Activated CD4-positive, alpha-beta T cell treated with anti-CD3 and anti-CD28 coated beads, Interleukin-2, amount 50 U/mL, for 24 hours (primary cell): ENCODE data around the gene OGFOD2.
"Not testable (repeated sequence)": the region's sequence is repeated elsewhere in the genome, so short reads cannot be mapped to it uniquely, and the experiment has no call there.

ENCODE experiments used
- DNase-seq, 2 donors: peaks; one replicate each; pipeline ENCODE4 v3.0.0-alpha.2; 2020; ENCODE audit warnings: low read depth in 1 of 2, low spot score in 1 of 2

Gene OGFOD2

DNA sequence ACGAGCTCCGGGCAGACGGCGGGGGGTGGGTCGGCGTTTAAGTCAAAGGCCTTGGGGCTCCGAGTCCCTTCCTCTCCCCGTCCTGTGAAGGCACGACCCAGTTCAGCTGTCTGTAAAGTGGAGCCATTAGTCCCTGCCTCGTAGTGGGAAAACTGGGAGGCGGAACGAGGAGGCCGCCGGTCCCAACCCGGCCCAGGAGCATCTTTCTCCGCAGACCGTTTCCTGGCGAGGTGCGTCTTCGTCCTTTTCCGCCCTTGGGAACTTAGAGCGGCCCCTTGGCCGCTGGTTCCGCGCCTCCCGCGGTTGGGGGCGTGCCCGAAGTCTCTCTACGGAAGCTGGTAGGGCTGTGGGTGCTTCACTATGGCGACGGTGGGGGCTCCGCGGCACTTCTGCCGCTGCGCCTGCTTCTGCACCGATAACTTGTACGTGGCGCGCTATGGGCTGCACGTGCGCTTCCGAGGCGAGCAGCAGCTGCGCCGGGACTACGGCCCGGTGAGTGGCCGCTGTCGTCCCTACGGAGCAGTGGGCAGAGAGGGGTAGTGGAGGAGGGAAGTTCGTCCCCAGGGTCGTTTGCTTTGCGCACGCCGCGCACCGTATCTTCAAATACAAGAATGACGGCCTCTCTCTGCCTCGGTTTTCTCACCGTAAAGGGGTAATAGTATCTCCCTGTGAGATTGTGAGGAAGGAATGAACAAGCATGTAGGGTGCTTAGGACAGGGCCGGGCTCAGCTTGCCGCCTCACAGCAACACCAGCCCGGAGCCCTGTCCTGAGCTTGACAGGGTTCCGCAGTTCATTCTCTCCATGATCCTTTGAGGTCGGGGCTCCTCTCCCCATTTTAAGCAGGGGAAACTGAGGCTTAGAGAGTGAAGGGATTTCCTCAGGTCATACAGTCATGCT is at the start of gene OGFOD2:
Gene OGFOD2, plus strand, starts transcription at position 353 of the 898 bp plus-strand sequence. Its CDS starts 8 bp downstream, at position 361.
- peak; percentile 82 to 89 for DNase-seq

- DNase-seq = no peak
These were observed 47.2 kb upstream of the OGFOD2 start for GRCh38 chr12:122927756-122928403.

DNA sequence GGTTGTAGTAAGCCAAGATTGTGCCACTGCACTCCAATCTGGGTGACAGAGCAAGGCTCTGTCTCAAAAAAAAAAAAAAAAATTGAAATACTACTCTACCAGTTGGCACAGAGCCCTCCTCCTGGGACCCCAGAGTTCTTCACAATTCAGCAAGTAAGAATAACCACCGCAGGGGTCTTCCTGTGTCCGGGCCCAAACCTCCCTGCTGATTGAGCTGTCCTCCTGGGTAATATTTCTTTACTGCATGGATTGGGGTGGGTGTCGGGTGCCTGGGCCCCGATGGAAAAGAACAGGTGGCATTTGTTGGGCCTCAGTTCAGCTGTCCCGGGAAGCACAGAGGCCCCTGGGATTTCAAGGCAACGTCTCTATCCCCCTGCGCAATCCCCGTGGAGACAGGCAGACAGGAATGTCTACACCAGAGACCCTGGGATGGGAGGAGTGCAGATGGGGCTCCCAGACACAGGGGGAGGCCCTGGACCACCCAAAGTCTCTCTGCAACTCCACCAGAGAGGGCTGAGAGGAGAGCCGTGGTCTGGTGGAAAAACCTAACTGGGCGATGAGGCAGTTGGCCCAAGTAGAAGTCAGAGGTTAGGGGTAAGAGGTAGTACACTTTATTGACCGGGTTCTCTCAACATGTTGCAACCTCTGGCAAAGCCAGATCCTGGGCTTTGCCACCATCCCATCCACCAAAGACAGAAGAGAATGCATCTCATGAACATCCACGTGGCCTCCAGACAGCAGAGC is 46.5 kb upstream of the OGFOD2 start:
- no peak for DNase-seq

GRCh38 chr12:122929148-122929538 is 45.9 kb upstream of the OGFOD2 start:
- no peak for DNase-seq

DNA sequence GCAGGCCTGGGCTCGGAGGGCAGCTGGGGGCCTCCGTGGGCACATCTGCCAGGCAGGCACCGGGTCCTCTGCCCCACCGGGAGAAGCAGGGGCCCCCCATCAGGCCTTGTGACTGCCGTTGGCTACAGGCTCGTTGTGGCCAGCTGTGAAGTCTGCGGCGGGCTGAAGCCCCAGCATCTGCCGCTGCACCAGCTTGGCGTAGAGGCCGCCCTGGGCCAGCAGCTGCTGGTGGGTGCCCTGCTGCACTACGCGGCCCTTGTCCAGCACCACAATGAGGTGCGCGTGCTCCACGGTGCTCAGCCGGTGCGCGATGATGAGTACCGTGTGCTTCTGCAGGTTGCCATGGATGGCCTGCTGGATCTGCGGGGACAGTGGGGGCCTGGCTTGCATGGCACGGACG is 45.2 kb upstream of the OGFOD2 start:
- no peak for DNase-seq

GRCh38 chr12:122932207-122932606 is 42.8 kb upstream of the OGFOD2 start:
- DNase-seq = no peak

GRCh38 chr12:122934722-122935121 is 40.3 kb upstream of the OGFOD2 start:
- no peak for DNase-seq

GRCh38 chr12:122935318-122935717 is 39.7 kb upstream of the OGFOD2 start:
- no peak for DNase-seq

GRCh38 chr12:122937622-122938091 is 37.4 kb upstream of the OGFOD2 start:
- DNase-seq = no peak

GRCh38 chr12:122939125-122939524 is 35.9 kb upstream of the OGFOD2 start:
- DNase-seq = no peak

- DNase-seq = not testable (repeated sequence)
These were observed 33.7 kb upstream of the OGFOD2 start for GRCh38 chr12:122941351-122941750.

DNA sequence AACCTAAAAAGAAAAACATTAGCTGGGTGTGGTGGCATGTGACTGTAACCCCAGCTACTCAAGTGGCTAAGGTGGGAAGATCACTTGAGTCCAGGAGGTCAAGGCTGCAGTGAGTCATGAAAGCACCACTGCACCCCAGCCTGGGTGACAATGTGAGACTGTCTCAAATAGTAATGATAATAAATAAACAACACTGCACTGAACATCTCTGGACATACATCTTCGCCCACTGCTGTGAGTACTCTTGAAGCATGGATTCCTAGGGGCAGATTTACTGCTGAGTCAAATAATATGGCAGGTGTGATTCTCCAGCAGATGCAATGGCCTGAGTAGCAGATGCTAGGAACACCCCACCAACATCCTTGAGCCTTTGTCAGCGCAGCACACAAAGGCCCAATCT is 32.4 kb upstream of the OGFOD2 start:
- DNase-seq = no peak

GRCh38 chr12:122943196-122943595 is 31.8 kb upstream of the OGFOD2 start:
- DNase-seq = no peak

GRCh38 chr12:122944605-122945592 is 30.1 kb upstream of the OGFOD2 start:
- DNase-seq = no peak

- DNase-seq = peak; percentile 52 to 77
These were observed 28.2 kb upstream of the OGFOD2 start for GRCh38 chr12:122946690-122947341.

DNA sequence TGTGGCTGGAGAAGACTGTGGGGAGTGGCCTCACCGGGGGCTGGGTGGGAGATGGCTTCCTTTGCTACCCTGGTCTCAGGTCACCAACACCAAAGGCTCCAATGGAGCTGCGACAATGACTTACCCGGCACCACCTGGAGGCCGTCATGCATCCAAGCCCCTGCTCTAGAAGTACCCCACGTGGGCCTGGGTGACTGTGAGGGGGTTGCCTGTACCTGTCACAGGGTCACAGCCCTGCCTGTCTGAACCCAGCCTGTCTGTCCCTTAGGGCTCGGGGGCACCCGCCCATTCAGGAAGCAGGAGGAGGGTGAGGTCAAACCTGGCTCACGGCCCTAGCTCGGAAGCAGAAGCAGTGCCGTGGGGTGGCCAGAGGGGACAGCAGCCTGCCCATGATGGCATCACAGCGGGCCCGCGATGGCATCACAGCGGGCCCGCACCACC is 27.7 kb upstream of the OGFOD2 start:
- DNase-seq = no peak

DNA sequence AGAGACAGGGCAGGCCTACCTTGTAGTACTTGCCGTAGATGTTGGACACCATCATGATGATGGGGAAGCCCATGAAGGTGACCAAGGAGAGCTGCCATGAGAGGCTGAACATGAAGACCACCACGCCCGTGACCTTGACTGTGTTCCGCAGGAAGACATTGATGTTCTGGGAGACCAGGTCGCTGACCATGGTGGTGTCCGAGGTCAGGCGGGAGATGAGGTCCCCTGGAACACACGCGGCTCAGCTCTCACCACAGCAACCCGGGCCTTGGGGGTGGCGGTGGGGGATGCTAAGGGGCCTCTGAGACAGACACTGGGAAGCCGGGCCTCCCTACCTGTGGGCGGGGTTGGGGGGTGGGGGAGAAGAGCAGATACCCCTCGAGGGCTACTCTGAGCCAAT is 26.4 kb upstream of the OGFOD2 start:
- no peak for DNase-seq

GRCh38 chr12:122949405-122949804 is 25.6 kb upstream of the OGFOD2 start:
- no peak for DNase-seq

GRCh38 chr12:122949816-122950675 is 25.0 kb upstream of the OGFOD2 start:
- no peak for DNase-seq
